GM12872 (cell line): ENCODE measurements around the gene POU6F2.

Experiments
- TF ChIP-seq, protein P1 (sequence below): IDR thresholded peaks from 3 replicates; pipeline ENCODE4 v1.5.1; 2011; ENCODE audit warnings: low read depth, mild to moderate bottlenecking, low read length, moderate library complexity; ENCODE audit not compliant: insufficient read depth

The POU6F2 gene

DNA sequence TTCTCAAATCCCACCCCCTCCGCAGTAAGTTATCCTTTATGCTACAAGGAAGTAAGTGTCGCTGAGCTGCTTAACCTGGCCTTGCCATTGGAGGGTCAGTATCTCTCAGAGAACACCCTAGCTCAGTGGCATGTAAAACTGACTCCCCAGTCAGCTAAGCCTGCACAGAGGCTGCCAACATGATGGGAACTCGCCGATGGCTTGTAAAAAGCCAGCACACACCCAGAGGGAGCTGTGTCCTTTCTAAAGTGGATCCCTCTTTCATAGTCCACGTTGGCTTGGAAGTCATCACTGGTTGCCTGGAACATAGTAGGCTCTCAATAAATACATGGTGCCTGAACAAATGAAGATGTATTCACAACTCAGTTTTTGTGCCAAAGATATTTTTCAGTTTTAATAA lies 339.4 kb downstream of the POU6F2 start:
- TF ChIP-seq, protein P1, sequence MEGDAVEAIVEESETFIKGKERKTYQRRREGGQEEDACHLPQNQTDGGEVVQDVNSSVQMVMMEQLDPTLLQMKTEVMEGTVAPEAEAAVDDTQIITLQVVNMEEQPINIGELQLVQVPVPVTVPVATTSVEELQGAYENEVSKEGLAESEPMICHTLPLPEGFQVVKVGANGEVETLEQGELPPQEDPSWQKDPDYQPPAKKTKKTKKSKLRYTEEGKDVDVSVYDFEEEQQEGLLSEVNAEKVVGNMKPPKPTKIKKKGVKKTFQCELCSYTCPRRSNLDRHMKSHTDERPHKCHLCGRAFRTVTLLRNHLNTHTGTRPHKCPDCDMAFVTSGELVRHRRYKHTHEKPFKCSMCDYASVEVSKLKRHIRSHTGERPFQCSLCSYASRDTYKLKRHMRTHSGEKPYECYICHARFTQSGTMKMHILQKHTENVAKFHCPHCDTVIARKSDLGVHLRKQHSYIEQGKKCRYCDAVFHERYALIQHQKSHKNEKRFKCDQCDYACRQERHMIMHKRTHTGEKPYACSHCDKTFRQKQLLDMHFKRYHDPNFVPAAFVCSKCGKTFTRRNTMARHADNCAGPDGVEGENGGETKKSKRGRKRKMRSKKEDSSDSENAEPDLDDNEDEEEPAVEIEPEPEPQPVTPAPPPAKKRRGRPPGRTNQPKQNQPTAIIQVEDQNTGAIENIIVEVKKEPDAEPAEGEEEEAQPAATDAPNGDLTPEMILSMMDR = no peak

DNA sequence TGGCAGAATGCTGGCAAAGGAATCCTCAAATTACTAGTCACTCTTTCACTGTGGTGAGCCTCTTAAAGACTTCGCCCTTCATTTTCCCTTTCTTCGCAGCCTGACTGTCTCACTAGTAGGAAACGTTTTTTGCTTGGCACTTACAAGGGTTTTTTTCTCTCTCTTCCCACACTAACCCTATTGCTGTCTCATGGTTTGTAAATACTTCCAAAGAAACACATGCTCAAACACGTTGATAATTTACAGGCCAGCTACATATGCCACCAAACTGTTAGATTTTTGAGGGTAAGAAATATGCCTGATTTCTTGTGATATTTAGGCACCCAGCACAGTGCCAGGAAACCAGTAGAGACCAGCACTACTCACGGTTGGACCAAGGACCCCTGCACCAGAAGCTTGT lies 340.2 kb downstream of the POU6F2 start:
- TF ChIP-seq, protein P1 = no peak

DNA sequence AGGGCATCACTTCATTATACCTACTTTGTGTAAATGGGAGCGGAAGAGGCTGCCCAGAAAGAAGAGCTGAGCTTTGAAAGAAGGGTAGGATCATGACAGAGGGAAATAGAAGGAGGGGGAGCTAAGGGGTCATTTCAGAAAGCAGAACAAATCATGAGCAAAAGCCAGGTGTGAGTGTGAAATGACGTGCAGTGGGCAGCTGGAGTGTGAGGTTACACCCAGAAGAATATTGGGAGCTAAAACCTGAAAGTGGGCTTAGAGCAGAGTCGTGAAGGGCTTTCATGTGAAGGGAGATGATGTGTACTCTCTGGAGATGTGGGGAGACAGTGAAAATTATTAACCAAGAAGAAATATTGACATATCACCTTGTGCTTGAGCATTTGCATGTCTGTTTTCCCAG lies 343.5 kb downstream of the POU6F2 start:
- TF ChIP-seq, protein P1 = no peak

DNA sequence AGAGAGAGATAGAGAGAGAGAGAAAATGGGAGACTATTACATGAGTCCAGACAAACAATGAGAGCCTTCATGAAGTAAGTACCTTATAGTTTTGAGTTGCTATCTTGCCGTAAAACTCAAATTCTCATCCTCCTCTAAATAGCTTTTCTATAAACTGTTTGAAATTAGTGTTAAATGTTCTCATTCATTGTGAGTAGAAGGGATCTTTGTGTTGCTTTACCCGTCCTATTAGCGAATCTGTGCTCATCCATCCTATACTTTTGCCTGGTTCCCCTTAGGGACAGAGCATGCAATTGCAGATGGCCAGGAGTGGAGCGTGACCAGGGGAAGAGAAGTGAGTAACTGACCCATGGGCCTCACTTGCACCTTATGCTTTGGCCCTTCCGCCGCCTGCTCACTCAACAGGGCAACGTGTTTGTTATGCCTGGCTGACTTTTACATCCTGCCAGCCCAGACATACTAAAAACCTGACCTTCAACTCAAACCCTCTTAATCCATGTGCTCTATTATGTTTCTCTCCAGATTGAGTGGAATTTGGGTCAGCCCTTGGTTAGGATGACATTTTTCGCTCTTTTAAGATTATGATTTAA lies 344.3 kb downstream of the POU6F2 start:
- TF ChIP-seq, protein P1 = no peak

DNA sequence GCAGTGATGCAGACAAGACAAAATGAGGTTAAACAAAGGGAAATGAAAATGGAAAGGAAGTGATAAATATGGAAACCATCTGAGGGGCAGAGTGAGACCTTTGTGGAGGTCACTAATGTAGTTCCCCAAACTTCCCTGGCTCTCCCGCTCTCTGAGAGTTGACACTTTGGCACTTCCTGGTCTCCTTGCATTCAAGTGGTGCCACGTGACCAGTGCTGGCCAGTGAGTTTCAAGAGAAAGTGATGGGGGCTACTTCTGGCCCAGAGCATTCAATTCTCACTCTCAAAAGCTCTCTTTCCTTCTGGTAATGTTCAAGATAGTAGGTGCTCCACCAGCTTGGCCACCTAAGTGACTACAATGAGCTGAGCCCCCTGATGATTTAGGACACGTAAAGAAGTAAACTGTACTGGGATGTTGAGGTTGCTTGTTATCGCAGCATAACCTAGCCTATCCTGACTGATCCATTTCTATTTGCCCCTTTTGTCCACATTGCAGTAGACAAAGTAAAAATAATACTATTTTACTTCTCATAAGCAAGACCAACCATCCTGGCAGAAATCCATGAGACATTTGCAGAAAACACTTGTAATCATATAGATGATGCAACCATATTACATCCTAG lies 346.5 kb downstream of the POU6F2 start:
- TF ChIP-seq, protein P1 = no peak

DNA sequence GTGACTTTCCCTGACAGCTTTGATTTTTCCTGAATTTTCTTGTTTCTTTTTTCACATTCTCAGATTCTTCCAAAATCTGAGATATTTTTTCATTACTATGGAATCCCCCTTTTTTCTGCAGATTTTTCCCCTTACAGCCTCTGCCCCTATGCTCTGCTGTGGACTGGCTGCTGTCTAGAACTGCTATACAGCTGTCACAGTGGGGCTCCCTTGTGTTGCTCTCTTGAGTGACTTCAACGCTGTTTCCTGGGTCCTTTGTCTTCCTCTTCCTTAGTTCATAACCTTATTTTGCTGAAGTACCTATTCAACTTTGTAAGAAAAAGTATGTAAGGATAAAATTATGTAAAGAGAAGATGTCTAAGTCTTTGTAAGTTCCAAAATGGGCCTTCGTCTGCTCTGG lies 354.4 kb downstream of the POU6F2 start:
- TF ChIP-seq, protein P1 = no peak

DNA sequence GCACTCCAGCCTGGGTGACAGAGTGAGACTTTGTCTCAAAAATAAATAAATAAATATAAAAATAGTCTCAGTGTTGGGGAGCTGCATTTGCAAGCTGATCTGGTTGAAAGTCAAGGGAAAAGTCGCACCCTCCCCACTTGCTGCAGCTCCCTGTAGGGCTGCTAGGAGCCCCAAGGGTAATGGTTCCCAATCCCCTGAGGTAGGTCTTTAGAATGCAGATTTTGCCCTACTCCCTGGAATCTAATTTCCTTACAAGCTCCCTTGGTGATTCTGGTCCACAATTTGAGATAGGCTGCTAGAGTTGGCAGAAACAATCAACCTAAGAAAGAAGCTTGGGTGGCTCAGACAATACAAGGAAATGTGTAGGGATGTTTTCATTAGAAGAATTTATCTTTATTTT lies 356.0 kb downstream of the POU6F2 start:
- TF ChIP-seq, protein P1 = no peak

DNA sequence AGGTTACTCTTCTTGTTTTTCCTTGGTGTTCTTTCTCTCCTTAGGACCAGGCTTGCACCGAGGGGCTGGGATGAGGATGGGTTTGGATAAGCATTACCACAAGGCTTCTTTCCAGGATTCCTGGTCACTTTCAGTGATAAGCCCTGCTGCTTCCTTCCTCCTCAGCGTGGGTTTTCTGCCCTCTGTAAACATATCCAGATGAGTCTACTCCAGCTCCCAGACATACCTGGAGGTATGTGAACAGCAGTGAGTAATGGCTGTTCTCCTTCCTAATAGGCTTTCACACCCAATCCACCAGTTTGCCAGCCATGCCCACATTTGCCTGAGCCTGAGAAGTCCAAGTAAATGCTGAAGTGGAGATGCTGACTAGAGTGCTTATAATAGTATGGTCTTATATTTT lies 358.7 kb downstream of the POU6F2 start:
- TF ChIP-seq, protein P1 = no peak
